NCI-H345 (cell line): ENCODE measurements around the gene CCDC92B.

ENCODE experiments used
- DNase-seq: peaks from one replicate; lab custom pipeline; 2025; lab: John Stamatoyannopoulos, UW

Gene CCDC92B

DNA sequence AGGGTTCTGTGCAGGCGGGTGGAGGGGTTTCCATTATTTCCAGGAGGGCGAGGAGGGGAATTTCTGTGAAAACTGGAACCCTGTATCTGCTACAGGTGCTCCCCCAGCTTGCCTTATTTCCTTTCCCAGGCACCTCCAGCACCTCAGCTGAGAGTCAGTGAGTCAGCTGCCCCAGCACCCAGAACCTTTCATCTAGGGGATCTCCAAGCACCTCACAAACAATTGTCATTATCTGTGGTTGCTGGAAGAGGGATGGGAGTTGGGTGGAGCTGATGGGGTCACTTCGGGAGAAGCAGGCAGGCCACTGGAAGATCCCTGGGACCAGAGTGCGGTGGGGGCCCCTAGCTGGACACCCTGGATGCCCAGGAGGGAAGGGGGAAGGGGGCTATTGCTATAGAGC lies 27.8 kb downstream of the CCDC92B start:
- DNase-seq = no peak

DNA sequence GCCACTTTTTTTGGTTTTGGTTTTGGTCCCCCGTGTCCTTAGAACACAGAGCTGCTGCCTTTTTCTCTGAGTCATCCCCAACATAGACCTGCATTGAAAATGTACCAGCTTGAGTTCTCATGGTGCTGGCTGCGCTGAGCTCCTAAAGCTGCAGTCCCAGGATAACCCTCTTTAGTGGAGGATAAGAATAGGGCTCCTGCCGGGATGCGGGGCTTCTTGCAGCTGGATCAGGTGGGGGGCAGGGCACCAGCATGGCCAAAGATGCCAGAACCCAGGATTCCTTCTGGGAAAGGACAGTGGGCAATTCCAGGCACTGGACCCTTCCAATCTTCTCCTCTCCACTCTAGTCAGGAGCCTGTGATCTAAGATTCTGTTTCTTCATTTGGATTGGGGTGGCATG lies 29.6 kb downstream of the CCDC92B start:
- no peak for DNase-seq

GRCh38 chr17:2718150-2718938 lies 31.1 kb downstream of the CCDC92B start:
- DNase-seq = no peak

DNA sequence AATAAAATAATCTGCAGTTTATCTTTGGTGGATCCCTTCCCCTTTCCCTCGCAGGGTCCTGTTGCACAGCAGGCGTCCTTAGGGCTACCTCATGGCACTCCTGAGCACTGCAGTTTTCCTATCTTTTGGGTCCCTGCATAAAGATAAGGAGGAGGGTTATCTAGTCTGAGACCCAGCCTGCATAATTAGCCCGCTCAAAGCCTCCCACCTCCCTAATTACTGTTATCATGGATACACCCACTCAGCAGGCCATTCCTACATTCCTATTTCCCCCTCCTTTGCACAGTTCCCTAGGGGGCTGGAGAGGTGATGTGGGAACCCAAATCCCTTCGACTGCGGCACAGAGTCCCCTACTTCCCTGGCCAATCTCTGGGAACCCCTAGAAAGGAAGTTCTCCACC lies 32.8 kb downstream of the CCDC92B start:
- no peak for DNase-seq

- no peak for DNase-seq
Observed at GRCh38 chr17:2713881-2714280, 35.6 kb downstream of the CCDC92B start.

GRCh38 chr17:2712300-2713043 lies 37.0 kb downstream of the CCDC92B start:
- no peak for DNase-seq

DNA sequence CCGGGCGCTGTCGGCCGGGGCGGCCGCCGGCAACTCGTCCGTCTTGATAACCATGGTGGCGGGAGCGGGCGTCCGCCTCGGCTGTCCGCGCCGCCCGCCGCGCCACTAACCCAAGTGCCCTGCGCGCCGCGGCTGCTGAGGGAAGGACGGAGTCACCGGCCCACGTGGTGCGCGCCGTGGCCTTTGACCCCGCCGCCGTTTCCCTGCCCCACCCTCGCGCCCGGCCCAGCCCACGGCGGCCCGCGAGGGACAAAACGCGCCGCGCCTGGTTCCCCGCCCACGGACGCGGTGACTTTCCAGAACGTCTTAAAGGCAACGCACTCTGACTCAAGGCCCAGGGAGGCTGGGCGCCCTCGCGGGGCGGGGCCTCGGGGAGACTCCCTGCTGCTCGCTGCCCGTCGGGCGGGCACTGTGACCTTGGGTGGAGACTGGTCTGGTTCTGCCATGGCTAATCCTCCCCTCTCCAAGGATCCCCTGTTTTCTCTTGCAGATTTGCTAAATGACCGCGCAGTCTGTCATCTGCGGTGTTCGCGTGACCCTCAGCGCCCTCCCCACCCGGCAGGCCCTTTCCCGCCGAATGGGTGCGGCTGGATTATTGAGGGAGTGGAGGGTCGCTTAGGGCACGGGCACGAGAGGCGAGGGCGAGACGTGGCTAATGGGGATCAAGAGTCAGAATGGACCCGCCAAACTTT lies 37.7 kb downstream of the CCDC92B start, which contains the start of gene CLUH:
TSS of gene CLUH (minus strand) at position 157 of the 692 bp plus-strand sequence. CDS start at position 54, 103 bp downstream.
- peak; percentile 77 for DNase-seq

DNA sequence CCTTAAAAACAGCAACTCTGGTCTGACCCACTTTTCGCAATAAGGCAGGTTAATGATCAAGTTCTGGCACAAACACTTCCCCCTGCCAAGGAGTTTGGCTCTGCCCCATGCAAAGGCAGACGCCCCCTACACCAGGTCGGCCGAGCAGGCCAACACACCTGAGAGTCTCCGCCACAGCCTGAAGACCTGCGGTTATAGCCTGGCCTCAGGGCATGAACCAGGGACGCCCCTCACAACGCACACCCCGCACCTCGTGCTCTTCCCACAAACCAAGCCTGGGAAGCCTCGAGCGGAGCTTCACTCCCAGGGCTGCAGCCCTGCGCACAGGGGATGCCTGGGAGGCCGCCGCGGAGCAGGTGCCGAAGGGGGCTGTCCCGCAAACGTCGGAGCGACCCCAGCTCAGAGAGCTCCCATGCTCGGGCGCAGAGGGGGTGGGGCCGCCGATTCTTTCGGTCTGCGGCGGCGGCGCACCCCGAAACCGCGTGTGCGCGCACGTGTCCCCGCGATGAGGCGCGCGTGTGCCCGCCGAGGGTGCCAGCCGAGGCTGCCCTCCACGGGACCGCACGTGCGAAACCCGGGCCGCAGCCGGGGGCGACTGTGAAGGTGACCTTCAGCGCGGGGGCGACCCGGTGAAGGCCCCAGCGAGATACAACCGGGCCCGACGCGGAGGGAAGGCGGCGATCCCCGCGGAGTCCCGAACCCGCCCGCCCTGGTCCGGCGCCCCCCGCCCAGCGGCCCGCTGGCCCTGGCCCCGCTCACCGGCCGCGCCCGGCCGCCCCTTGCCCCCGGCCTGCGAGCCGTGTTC lies 38.4 kb downstream of the CCDC92B start:
- DNase-seq = no peak

DNA sequence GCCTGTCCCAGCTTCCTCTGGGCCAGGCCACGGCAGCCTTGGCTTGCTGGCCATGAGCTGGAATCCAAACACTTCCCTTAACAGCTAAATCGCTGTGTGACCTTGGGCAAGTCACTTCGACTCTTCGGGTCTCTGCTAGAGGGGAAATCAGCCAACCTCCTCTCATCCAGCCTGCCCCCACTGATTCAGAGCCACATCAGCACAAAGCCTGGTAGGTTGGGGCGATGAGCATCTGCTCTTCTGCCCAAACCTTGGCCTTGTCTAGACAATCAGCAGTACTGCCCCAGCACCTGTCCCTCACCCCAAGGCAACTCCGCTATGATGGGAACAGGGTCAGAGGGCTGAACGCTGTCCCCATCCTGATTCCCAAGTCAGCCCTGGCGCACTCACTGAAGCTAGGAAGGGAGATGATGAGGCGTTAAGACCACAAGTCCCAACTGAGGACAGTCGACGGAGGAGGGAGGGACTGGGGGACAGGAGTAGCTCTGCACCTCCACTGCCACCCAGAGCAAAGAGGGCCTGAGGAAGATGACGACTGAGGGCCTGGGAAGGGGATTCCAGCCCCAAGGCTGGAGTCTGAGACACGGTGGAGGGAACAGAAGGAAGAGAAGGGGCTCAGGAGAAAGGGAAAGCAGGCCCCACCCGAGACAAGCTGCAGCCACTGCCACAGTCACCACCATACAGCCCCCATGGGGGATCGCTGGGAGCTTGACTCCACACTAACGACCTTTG lies 39.2 kb downstream of the CCDC92B start:
- no peak for DNase-seq

DNA sequence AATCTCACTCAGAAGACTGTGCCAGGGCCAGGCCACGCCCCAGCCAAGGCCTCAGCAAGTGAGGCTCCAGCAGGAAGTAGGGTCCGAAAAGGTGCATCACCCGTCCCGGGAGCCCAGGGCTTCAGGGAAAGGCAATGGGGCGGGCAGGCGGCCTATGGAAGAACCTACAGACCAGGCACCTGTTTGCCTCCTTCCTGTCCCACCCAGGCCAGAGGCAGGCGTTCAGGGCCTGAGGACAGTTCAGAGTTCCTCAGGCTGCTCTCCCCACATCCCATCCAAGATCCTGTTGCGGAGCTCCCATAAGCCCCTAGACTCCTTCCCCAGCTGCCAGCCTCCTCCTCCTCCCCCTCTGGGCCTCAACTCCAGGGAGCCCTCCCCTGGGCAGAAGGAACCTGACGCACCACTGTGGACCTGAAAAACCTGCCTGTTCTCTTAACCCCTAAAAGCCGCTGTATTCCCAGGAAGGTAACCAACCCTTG lies 40.2 kb downstream of the CCDC92B start:
- DNase-seq = no peak

DNA sequence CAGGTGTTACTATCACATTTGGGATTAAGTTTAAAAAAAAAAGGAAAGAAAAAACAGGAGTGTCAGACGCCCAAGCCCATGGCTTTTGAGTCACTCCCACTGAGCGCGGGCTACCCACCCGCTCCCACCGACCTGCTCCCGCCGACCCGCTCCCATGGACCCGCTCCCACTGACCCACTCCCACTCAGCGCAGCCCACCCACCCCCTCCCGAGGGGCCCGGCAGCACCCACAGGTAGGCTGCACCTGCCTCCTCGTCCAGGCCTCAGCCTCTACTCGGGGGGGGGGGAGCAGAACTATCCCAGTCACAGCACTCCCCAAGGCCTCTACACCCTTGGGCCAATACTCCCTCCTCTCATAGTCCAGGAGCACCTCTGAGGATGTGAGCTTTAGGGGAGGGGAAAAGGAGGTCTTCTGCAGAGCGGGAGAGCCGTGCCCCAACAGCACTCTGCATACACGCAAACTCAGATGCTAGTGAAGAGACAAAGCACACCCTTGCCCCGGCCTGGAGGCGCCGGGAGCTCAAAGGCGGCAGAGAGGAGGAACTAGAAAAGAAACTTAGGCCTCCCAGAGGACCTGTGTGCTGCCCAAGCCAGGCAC lies 40.8 kb downstream of the CCDC92B start:
- no peak for DNase-seq

GRCh38 chr17:2707721-2708584 lies 41.5 kb downstream of the CCDC92B start:
- no peak for DNase-seq

- no peak for DNase-seq
Observed at GRCh38 chr17:2706911-2707510, 42.4 kb downstream of the CCDC92B start.

DNA sequence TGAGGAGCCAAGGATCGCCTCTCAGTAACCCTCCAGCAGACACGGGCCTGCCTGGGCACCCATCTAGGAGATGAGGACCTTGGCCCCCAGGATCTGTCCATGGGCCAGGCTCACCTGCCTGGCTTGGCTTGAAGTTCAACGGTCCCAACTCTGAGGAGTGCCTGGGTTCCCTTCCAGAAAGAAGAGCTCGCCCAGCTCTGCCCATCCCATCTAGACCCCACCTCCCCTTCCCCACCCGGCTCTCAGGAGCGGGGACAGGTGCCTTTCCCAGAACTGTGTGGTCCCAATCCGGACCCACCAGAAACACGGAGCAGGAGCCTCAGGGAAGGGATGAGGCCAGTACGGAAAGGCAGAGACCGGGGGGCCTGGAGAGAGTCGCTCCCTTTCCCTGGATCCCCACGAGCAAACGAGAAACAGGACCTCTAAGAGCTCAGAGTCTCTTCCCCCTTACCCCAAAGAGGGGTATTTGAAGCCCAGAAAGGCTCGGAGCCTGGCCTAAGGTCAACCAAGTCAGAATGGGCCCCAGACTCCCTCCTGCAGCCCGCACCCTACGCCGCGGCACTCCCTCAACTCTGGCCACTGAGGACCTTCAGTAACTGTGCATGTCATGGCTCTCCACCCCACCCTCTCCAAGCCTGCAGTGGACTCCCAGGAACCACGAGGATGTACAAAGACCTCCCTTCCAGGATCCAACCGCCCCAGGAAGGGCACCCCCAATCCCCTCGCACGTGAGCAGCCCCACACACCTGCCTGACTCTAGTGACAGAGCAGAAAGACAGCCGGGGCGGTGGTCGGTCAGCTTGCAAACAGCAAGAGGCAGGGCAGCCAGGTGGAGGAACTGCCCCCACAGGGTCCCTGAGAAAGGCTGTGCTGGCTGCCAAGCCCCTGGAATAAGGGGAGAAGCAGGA lies 43.3 kb downstream of the CCDC92B start:
- DNase-seq = no peak

DNA sequence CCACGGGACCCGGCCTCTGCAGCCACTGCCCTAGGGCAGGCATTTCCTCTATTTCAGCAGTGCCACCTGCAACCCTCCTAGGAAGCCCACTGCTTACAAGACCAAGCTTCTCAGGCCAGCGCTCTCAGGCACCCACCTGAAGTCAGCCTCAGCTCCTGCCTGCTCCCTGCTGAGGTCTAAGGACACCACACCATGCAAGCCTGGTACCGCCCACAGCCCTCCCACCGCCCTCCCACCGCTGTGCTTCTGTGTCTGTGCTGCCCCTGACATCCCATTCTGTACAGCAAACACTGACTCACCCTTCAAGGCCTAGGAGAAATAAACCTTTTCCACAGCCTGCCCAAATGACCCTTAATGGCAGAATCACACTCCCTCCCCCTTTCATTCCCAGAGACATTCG lies 44.2 kb downstream of the CCDC92B start:
- no peak for DNase-seq

DNA sequence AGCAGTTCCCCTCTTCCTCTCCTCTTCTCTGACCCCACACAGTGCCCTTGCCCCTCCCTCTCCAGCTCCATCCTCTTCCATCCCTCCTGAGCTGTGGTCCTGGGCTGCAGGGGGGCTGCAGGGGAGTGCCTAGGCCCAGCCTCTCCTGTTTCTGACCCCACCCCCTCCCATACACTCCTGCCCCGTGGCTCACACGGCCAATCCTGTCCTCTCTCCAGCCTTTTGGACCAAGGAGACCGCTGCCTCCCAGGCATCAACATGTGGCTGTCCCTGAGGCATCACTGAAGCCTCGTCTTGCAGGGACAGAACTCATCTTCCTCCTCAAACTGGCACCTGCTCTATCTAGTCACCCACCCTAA lies 44.6 kb downstream of the CCDC92B start:
- DNase-seq = no peak

DNA sequence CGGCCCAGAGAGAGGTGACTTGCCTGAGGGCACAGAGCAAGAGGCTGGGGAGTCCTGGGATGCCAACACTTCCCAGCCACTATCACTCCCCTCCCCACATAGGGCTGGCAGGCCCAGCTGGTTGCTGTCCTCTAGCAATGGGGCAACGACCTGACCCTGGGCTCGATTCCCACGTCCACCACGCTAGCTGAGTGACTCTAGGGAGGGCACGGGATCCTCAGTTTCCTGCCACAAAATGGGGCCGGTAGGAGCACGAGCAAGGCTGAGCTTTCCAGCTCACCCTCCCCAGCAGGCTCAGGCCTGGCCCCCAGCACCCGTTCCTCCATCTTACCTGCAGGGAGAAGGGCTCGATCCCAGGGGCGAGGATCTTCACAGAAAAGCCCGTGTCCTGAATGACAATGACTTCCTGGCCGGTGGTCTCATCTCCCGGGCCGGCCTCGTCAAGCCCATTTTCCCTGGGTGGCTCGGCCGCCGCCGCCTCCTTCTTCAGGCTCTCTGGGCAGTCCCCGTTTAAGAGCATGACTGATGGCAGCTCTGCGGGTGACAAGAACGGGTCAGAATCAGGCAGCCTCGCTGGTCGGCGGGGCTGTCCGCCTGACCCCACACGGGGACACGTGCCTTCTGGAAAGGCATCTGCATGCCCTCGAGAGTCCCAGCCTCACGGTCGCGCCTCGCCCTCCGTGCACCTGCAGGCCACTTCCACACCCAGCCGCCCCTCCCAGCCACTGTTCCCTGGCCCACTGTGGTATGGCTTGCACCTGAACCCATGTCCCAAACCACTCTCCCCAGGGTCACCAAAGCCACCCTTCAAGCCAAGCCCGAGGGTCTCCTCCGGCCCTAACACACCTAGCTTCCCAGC lies 45.2 kb downstream of the CCDC92B start:
- DNase-seq = no peak
